ENCODE data around the gene AKAP13.

The AKAP13 gene

GRCh38 chr15:85619992-85620689, 239.7 kb downstream of the AKAP13 start:
- Histone ChIP-seq H3K79me2 (ENCODE audit: insufficient read depth, low read length) (peaks cover 80% of the 10 kb centered on the region), H4K20me1 (ENCODE audit: low read depth, low read length) (no peaks in the 10 kb centered on the region), H3K9me3 (ENCODE audit: insufficient read depth, low read length) (no peaks in the 10 kb centered on the region), H3K4me3 (ENCODE audit: insufficient read depth, low read length, poor library complexity, severe bottlenecking) (no peak overlapping the region), H3K27ac (ENCODE audit: low read depth, low read length) (no peak overlapping the region), H2AFZ (ENCODE audit: low read depth, low read length, severe bottlenecking) (no peak overlapping the region), H3K36me3 (ENCODE audit: low read length) (peaks cover 11% of the 10 kb centered on the region; the same call in 1 of the 2 replicates), H3K27me3 (ENCODE audit: low read length) (no peaks in the 10 kb centered on the region), H3K9ac (ENCODE audit: low read length) (no peak overlapping the region), H3F3A (ENCODE audit: insufficient read depth) (peaks cover 9% of the 10 kb centered on the region), H3K4me2 (ENCODE audit: low read depth, low read length, poor library complexity, severe bottlenecking) (no peak overlapping the region), H3K9me2 (replicated peaks; ENCODE audit: insufficient read depth, low read length) (no peaks in the 10 kb centered on the region)
- TF ChIP-seq CTCF (IDR thresholded peaks at IDR 0.05; ENCODE audit: insufficient read depth, low read length, poor library complexity, severe bottlenecking): no peak
- no peak for TF ChIP-seq EZH2phosphoT487 (conservative IDR thresholded peaks at IDR 0.05; ENCODE audit: low read length)

GRCh38 chr15:85620690-85621049, 240.3 kb downstream of the AKAP13 start:
- Histone ChIP-seq H3K9me3 (ENCODE audit: insufficient read depth, low read length) (no peaks in the 10 kb centered on the region), H3K4me2 (ENCODE audit: low read depth, low read length, poor library complexity, severe bottlenecking) (no peak overlapping the region), H3K27ac (ENCODE audit: low read depth, low read length) (no peak overlapping the region), H3K4me3 (ENCODE audit: insufficient read depth, low read length, poor library complexity, severe bottlenecking) (no peak overlapping the region), H3K9me2 (replicated peaks; ENCODE audit: insufficient read depth, low read length) (no peaks in the 10 kb centered on the region), H4K20me1 (ENCODE audit: low read depth, low read length) (no peaks in the 10 kb centered on the region), H3K27me3 (ENCODE audit: low read length) (no peaks in the 10 kb centered on the region), H3F3A (ENCODE audit: insufficient read depth) (peaks cover 7% of the 10 kb centered on the region), H3K9ac (ENCODE audit: low read length) (no peak overlapping the region), H3K36me3 (ENCODE audit: low read length) (peaks cover 11% of the 10 kb centered on the region; the same call in 1 of the 2 replicates), H3K79me2 (ENCODE audit: insufficient read depth, low read length) (peaks cover 82% of the 10 kb centered on the region), H2AFZ (ENCODE audit: low read depth, low read length, severe bottlenecking) (no peak overlapping the region)
- no peak for TF ChIP-seq CTCF (IDR thresholded peaks at IDR 0.05; ENCODE audit: insufficient read depth, low read length, poor library complexity, severe bottlenecking)
- TF ChIP-seq EZH2phosphoT487 (conservative IDR thresholded peaks at IDR 0.05; ENCODE audit: low read length): no peak

- no peak overlapping the region for H3K4me2 ChIP-seq (ENCODE audit: low read depth, low read length, poor library complexity, severe bottlenecking)
- H3K9ac ChIP-seq (ENCODE audit: low read length): no peak overlapping the region
- peaks cover 82% of the 10 kb centered on the region for H3K79me2 ChIP-seq (ENCODE audit: insufficient read depth, low read length)
- H3K9me3 ChIP-seq (ENCODE audit: insufficient read depth, low read length): no peaks in the 10 kb centered on the region
- no peak overlapping the region for H3K27ac ChIP-seq (ENCODE audit: low read depth, low read length)
- peaks cover 4% of the 10 kb centered on the region for H3F3A ChIP-seq (ENCODE audit: insufficient read depth)
- H3K4me3 ChIP-seq (ENCODE audit: insufficient read depth, low read length, poor library complexity, severe bottlenecking): no peak overlapping the region
- H4K20me1 ChIP-seq (ENCODE audit: low read depth, low read length): no peaks in the 10 kb centered on the region
- peaks cover 12% of the 10 kb centered on the region; the same call in 1 of the 2 replicates for H3K36me3 ChIP-seq (ENCODE audit: low read length)
- H3K27me3 ChIP-seq (ENCODE audit: low read length): no peaks in the 10 kb centered on the region
- H3K9me2 ChIP-seq (replicated peaks; ENCODE audit: insufficient read depth, low read length): no peaks in the 10 kb centered on the region
- TF ChIP-seq EZH2phosphoT487 (conservative IDR thresholded peaks at IDR 0.05; ENCODE audit: low read length) (no peak), CTCF (IDR thresholded peaks at IDR 0.05; ENCODE audit: insufficient read depth, low read length, poor library complexity, severe bottlenecking) (no peak)
- no peak overlapping the region for H2AFZ ChIP-seq (ENCODE audit: low read depth, low read length, severe bottlenecking)
Measured at GRCh38 chr15:85621094-85621493, 240.7 kb downstream of the AKAP13 start.

Measured in SU-DHL-6 (cell line).